ENCODE results near the gene FFAR1.
"Not testable (repeated sequence)": the region's sequence is repeated elsewhere in the genome, so short reads cannot be mapped to it uniquely, and the experiment has no call there.

FFAR1 gene

GRCh38 chr19:35363001-35363590 is 15.4 kb downstream of the FFAR1 start:
- no peak for DNase-seq

- no peak for DNase-seq
These were observed 16.2 kb downstream of the FFAR1 start for GRCh38 chr19:35363711-35364425.

- DNase-seq = no peak
These were observed 17.6 kb downstream of the FFAR1 start for GRCh38 chr19:35365303-35365702.

- DNase-seq = no peak
These were observed 20.7 kb downstream of the FFAR1 start for GRCh38 chr19:35368378-35368777.

GRCh38 chr19:35369522-35369921 is 21.8 kb downstream of the FFAR1 start:
- no peak for DNase-seq

GRCh38 chr19:35370722-35371121 is 23.0 kb downstream of the FFAR1 start, which contains the start of gene GPR42:
GPR42 (plus strand) TSS chr19:35371068; CDS start chr19:35371360, 292 bp downstream.
- no peak for DNase-seq

GRCh38 chr19:35373492-35373891 is 25.8 kb downstream of the FFAR1 start:
- no peak for DNase-seq

- DNase-seq = not testable (repeated sequence)
These were observed 26.3 kb downstream of the FFAR1 start for GRCh38 chr19:35374031-35374430.

- DNase-seq = no peak
These were observed 28.0 kb downstream of the FFAR1 start for GRCh38 chr19:35375505-35376307.

- no peak for DNase-seq
These were observed 30.0 kb downstream of the FFAR1 start for GRCh38 chr19:35377656-35378055.

GRCh38 chr19:35378356-35378755 is 30.7 kb downstream of the FFAR1 start:
- no peak for DNase-seq

- DNase-seq = not testable (repeated sequence)
These were observed 31.8 kb downstream of the FFAR1 start for GRCh38 chr19:35379545-35379944.

GRCh38 chr19:35379992-35380391 is 32.3 kb downstream of the FFAR1 start:
- DNase-seq = no peak

GRCh38 chr19:35380450-35381124 is 32.9 kb downstream of the FFAR1 start:
- no peak for DNase-seq

- no peak for DNase-seq
These were observed 33.6 kb downstream of the FFAR1 start for GRCh38 chr19:35381318-35381717.

- DNase-seq = no peak
These were observed 34.2 kb downstream of the FFAR1 start for GRCh38 chr19:35381926-35382325.

- no peak for DNase-seq
These were observed 35.8 kb downstream of the FFAR1 start for GRCh38 chr19:35383536-35383935.

- DNase-seq = no peak
These were observed 40.8 kb downstream of the FFAR1 start for GRCh38 chr19:35388277-35389054.

GRCh38 chr19:35389192-35389861 is 41.6 kb downstream of the FFAR1 start:
- no peak for DNase-seq

GRCh38 chr19:35392742-35393715 is 45.3 kb downstream of the FFAR1 start:
- DNase-seq = no peak

Data from activated gamma-delta T cell (primary cell).